Measurements from ENCODE around the gene RNPEP.

RNPEP gene

GRCh38 chr1:202049129-202049528 is 66.7 kb downstream of the RNPEP start:
- TF ChIP-seq, protein P1, sequence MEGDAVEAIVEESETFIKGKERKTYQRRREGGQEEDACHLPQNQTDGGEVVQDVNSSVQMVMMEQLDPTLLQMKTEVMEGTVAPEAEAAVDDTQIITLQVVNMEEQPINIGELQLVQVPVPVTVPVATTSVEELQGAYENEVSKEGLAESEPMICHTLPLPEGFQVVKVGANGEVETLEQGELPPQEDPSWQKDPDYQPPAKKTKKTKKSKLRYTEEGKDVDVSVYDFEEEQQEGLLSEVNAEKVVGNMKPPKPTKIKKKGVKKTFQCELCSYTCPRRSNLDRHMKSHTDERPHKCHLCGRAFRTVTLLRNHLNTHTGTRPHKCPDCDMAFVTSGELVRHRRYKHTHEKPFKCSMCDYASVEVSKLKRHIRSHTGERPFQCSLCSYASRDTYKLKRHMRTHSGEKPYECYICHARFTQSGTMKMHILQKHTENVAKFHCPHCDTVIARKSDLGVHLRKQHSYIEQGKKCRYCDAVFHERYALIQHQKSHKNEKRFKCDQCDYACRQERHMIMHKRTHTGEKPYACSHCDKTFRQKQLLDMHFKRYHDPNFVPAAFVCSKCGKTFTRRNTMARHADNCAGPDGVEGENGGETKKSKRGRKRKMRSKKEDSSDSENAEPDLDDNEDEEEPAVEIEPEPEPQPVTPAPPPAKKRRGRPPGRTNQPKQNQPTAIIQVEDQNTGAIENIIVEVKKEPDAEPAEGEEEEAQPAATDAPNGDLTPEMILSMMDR (IDR thresholded peaks at IDR 0.05): no peak

DNA sequence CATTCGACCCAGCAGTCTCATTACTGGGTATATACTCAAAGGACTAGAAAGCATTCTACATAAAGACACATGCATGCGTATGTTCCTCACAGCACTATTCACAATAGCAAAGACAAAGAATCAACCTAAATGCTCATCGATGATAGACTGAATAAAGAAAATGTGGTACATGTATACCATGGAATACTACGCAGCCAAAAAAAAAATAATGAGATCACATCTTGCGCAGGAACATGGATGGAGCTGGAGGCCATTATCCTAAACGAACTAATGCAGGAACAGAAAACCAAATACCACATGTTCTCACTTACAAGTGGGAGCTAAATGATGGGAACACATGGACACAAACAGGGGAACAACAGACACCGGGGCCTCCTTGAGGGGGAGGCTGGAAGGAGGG is 71.6 kb downstream of the RNPEP start:
- TF ChIP-seq, protein P1 (IDR thresholded peaks at IDR 0.05): no peak
